Dermis blood vessel endothelial cell (primary cell): ENCODE measurements around the gene HERC5. TPM values are rescaled to one million over a fixed set of nuclear protein-coding genes. Genes with fewer than 3 reads are reported as not detected.

ENCODE experiments used
- DNase-seq: peaks from one replicate; pipeline ENCODE4 v3.0.0; 2010
- total RNA-seq: library from RNA; depleted of rRNA; stranded (reverse); fragments of >200 nt; gene quantifications from 2 replicates; pipeline ENCODE4 v1.2.3, GENCODE V29; 2014

The HERC5 gene
- total RNA-seq, 1 donor from 2014 or later, result 9.7 TPM

- DNase-seq, result peak; percentile 95
These were observed 66.6 kb downstream of the HERC5 start, which contains the start of gene PYURF for GRCh38 chr4:88523325-88524129. PYURF (minus strand) TSS chr4:88523776; CDS start chr4:88523700, 76 bp downstream.

DNA sequence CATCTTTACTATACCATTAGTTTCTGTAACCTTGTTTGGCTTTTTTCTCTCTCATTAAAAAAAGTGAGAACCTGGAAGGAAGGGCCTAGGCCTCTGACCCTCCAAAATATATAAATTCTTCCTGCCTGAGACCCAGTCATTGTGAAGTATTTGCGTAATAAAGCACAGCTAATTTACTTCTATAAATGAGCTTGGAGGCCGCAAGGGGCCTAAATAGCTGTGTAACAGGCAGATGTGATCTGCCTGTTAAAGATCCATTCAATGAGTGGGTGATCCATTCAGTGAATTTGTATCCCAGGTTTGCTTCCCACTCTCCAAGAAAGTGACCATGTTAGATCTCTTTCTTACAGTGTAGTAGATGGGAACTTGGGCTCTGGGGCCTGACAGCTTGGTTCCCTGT is 67.3 kb downstream of the HERC5 start:
- DNase-seq, result peak; percentile 15

DNA sequence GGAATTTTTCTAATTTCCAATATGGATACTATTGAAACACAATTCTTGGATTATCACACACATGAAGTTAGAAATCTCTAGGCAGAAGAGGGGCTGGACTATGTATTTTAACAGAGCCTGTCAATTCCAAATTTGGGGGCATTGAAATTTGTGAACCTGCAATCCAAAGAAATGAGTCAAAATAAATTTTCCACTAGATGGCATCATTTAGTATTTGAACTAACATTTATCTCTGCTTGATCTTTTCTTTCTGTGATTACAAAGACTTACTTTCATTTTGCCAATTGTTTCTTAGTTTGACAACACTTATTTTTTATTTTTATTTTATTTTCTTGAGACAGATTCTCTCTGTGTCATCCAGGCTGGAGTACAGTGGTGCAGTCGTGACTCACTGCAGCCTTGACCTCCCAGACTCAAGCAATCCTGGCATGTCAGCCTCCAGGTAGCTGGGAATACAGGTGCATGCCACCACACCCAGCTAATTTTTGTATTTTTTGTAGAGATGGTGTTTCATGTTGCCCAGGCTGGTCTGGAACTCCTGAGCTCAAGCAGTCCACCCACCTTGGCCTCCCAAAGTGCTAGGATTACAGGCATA is 69.4 kb downstream of the HERC5 start:
- DNase-seq, result peak; percentile 28

GRCh38 chr4:88527787-88528186 is 70.9 kb downstream of the HERC5 start:
- no peak for DNase-seq

DNA sequence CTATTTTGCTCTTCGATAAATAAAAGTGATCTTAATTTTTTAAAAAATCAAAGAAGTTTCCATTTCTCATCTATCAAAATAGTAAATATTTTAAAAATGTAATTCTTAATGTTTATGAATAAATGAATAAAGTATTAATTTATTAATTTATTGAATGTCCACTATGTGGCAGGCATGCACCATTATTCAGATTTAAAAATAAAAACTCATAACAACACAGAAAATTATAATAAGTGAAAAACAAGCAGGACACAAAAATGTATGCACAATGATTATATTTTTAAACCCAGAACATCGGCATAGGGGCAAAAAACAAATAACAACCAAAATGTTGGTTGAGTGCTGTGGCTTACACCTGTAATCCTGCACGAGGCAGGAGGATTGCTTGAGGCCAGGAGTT is 71.9 kb downstream of the HERC5 start:
- peak; percentile 23 for DNase-seq

GRCh38 chr4:88531549-88531948 is 74.6 kb downstream of the HERC5 start:
- no peak for DNase-seq

- DNase-seq, result peak; percentile 21
These were observed 76.3 kb downstream of the HERC5 start for GRCh38 chr4:88533088-88533790.

GRCh38 chr4:88533937-88534750 is 77.2 kb downstream of the HERC5 start:
- peak; percentile 79 for DNase-seq

- DNase-seq, result no peak
These were observed 78.3 kb downstream of the HERC5 start for GRCh38 chr4:88535090-88535755.

GRCh38 chr4:88537709-88538108 is 80.8 kb downstream of the HERC5 start:
- no peak for DNase-seq

GRCh38 chr4:88539322-88540068 is 82.6 kb downstream of the HERC5 start:
- peak; percentile 78 for DNase-seq

- no peak for DNase-seq
These were observed 92.9 kb downstream of the HERC5 start for GRCh38 chr4:88549815-88550214.

Other genes with a start within 250 kb of the HERC5 start
- gene PPM1K, start 172.6 kb upstream of the HERC5 start, total RNA-seq, result 7.9 and 8.0 TPM in 2 replicates
- gene HERC6, start 78.3 kb upstream of the HERC5 start, total RNA-seq, result 7.8 and 11.5 TPM in 2 replicates
- gene PYURF, start 66.7 kb downstream of the HERC5 start, total RNA-seq, result 64.4 and 78.1 TPM in 2 replicates
- 11.4 and 13.1 TPM in 2 replicates for gene HERC3, start 135.4 kb downstream of the HERC5 start, total RNA-seq
- gene NAP1L5, start 240.7 kb downstream of the HERC5 start, total RNA-seq, result 2.7 and 5.6 TPM in 2 replicates